SK-N-MC (cell line): ENCODE measurements around the gene ULK4.

Source experiments
- EZH2 ChIP-seq: fragments of 200-600 bp; sonication (generic); IDR thresholded peaks from one replicate; pipeline ENCODE4 v1.6.1; 2017; ENCODE audit warnings: antibody characterized with exemption
- FOXP2 ChIP-seq: optimal IDR thresholded peaks from 2 replicates; pipeline ENCODE3; 2011; ENCODE audit warnings: mild to moderate bottlenecking, moderate library complexity; ENCODE audit not compliant: insufficient read depth; ENCODE audit errors: extremely low read length, control extremely low read depth
- POLR2AphosphoS5 ChIP-seq: IDR thresholded peaks from 2 replicates; pipeline ENCODE4 v1.6.1; 2012; ENCODE audit warnings: mild to moderate bottlenecking, low read depth, low read length, borderline replicate concordance

- no peak for TF ChIP-seq EZH2
- TF ChIP-seq POLR2AphosphoS5: no peak
- TF ChIP-seq FOXP2: no peak
Observed at GRCh38 chr3:41356775-41357174, 605.1 kb downstream of the ULK4 start.
